Smooth muscle cell (in vitro differentiated cells): ENCODE measurements around the gene CLIC4. TPM values are rescaled to one million over a fixed set of nuclear protein-coding genes. Genes with fewer than 3 reads are reported as not detected.

Source experiments
- DNase-seq: peaks from one replicate; lab custom pipeline; 2025; ENCODE audit not compliant: unreplicated experiment; lab: John Stamatoyannopoulos, UW
- H2AFZ ChIP-seq: fragments of 200-600 bp; sonication (generic); 2 replicates; pipeline ENCODE4 v1.6.0; 2016; ENCODE audit warnings: antibody characterized with exemption, low read depth, mild to moderate bottlenecking
- H3F3A ChIP-seq: fragments of 200-600 bp; sonication (generic); 2 replicates; pipeline ENCODE4 v1.6.0; 2017; ENCODE audit warnings: antibody characterized with exemption, low read depth
- H3K27ac ChIP-seq: fragments of 200-600 bp; sonication (generic); 2 replicates; pipeline ENCODE4 v1.5.1; 2016; ENCODE audit warnings: low read depth, mild to moderate bottlenecking
- H3K27me3 ChIP-seq: fragments of 200-600 bp; sonication (generic); 2 replicates; pipeline ENCODE4 v1.6.1; 2016; ENCODE audit warnings: low read depth, mild to moderate bottlenecking
- H3K36me3 ChIP-seq: fragments of 200-600 bp; sonication (generic); 2 replicates; pipeline ENCODE4 v1.5.1; 2016; ENCODE audit warnings: low read depth
- H3K4me1 ChIP-seq: fragments of 200-600 bp; sonication (generic); 2 replicates; pipeline ENCODE4 v1.5.1; 2016; ENCODE audit warnings: low read depth
- H3K4me2 ChIP-seq: fragments of 200-600 bp; sonication (generic); 2 replicates; pipeline ENCODE4 v1.6.0; 2016; ENCODE audit warnings: mild to moderate bottlenecking
- H3K4me3 ChIP-seq: fragments of 200-600 bp; sonication (generic); 2 replicates; pipeline ENCODE4 v1.5.1; 2016; ENCODE audit warnings: mild to moderate bottlenecking
- H3K79me2 ChIP-seq: fragments of 200-600 bp; sonication (generic); 2 replicates; pipeline ENCODE4 v1.6.0; 2016; ENCODE audit warnings: low read depth, mild to moderate bottlenecking
- H3K9ac ChIP-seq: fragments of 200-600 bp; sonication (generic); 2 replicates; pipeline ENCODE4 v1.6.0; 2016; ENCODE audit warnings: low read depth
- H3K9me3 ChIP-seq: fragments of 200-600 bp; sonication (generic); replicated peaks from 2 replicates; pipeline ENCODE4 v1.5.1; 2016; ENCODE audit warnings: low read depth
- H4K20me1 ChIP-seq: fragments of 200-600 bp; sonication (generic); 2 replicates; pipeline ENCODE4 v1.6.0; 2016; ENCODE audit warnings: low read depth
- CTCF ChIP-seq: fragments of 200-600 bp; sonication (generic); IDR thresholded peaks from 2 replicates; pipeline ENCODE4 v1.5.1; 2017; ENCODE audit warnings: borderline replicate concordance, mild to moderate bottlenecking, antibody characterized with exemption; ENCODE audit not compliant: insufficient read depth, poor library complexity, severe bottlenecking
- WGBS: methylation state at CpG from one replicate; pipeline ENCODE4 v1.1.7; 2016; ENCODE audit warnings: low lambda C conversion rate; 5-methylcytosine and 5-hydroxymethylcytosine counted together
- polyA plus RNA-seq: library from polyadenylated mRNA; unstranded; fragments of >200 nt; fragmentation: Nextera tagmentation; extraction: Ambion mirVana; gene quantifications from 2 replicates; pipeline ENCODE4 v1.2.1, GENCODE V29; 2016
- total RNA-seq: library from RNA; depleted of rRNA; stranded (reverse); fragments of >200 nt; gene quantifications from 2 replicates; pipeline ENCODE4 v1.2.3, GENCODE V29; 2014

Gene CLIC4
- total and polyA plus RNA-seq, 2 experiments from 2014 or later: 151 to 389 TPM

GRCh38 chr1:24709791-24710441, 35.3 kb upstream of the CLIC4 start:
- Histone ChIP-seq H2AFZ (no peak overlapping the region), H3K9me3 (no peaks in the 10 kb centered on the region), H3K27ac (no peak overlapping the region), H4K20me1 (no peaks in the 10 kb centered on the region), H3K27me3 (no peaks in the 10 kb centered on the region), H3K9ac (no peak overlapping the region), H3K36me3 (no peaks in the 10 kb centered on the region), H3K4me1 (peaks cover 7% of the 10 kb centered on the region), H3K4me3 (no peak overlapping the region), H3K79me2 (no peaks in the 10 kb centered on the region), H3K4me2 (no peak overlapping the region), H3F3A (peaks cover 6% of the 10 kb centered on the region)
- TF ChIP-seq CTCF: no peak
- 91% methylated on average over 5 of the region's 5 CpGs for WGBS
- DNase-seq: no peak

- Histone ChIP-seq H3K9me3 (no peaks in the 10 kb centered on the region), H4K20me1 (no peaks in the 10 kb centered on the region), H2AFZ (no peak overlapping the region), H3K9ac (no peak overlapping the region), H3K27ac (no peak overlapping the region), H3K79me2 (no peaks in the 10 kb centered on the region), H3K4me1 (no peaks in the 10 kb centered on the region), H3F3A (no peaks in the 10 kb centered on the region), H3K27me3 (no peaks in the 10 kb centered on the region), H3K4me2 (no peak overlapping the region), H3K4me3 (no peak overlapping the region), H3K36me3 (no peaks in the 10 kb centered on the region)
- DNase-seq: no peak
- TF ChIP-seq CTCF: no peak
- WGBS: 92% methylated on average over 4 of the region's 4 CpGs
Observed at GRCh38 chr1:24711329-24711728, 33.9 kb upstream of the CLIC4 start.

GRCh38 chr1:24713176-24713575, 32.1 kb upstream of the CLIC4 start:
- Histone ChIP-seq H3K4me3 (no peak overlapping the region), H3K9me3 (no peaks in the 10 kb centered on the region), H4K20me1 (no peaks in the 10 kb centered on the region), H2AFZ (no peak overlapping the region), H3K9ac (no peak overlapping the region), H3K4me1 (no peaks in the 10 kb centered on the region), H3K27ac (no peak overlapping the region), H3K79me2 (no peaks in the 10 kb centered on the region), H3K4me2 (no peak overlapping the region), H3K27me3 (no peaks in the 10 kb centered on the region), H3K36me3 (no peaks in the 10 kb centered on the region), H3F3A (no peaks in the 10 kb centered on the region)
- DNase-seq: no peak
- no peak for TF ChIP-seq CTCF
- 67% methylated on average over 4 of the region's 4 CpGs for WGBS

- H3K27ac ChIP-seq: no peak overlapping the region
- H3K4me3 ChIP-seq: no peak overlapping the region
- no peak overlapping the region for H3K4me2 ChIP-seq
- H2AFZ ChIP-seq: no peak overlapping the region
- H3F3A ChIP-seq: no peaks in the 10 kb centered on the region
- H3K9ac ChIP-seq: no peak overlapping the region
- no peaks in the 10 kb centered on the region for H3K27me3 ChIP-seq
- no peaks in the 10 kb centered on the region for H3K79me2 ChIP-seq
- 77% methylated on average over 5 of the region's 5 CpGs for WGBS
- H4K20me1 ChIP-seq: no peaks in the 10 kb centered on the region
- no peaks in the 10 kb centered on the region for H3K4me1 ChIP-seq
- no peaks in the 10 kb centered on the region for H3K36me3 ChIP-seq
- DNase-seq: no peak
- no peaks in the 10 kb centered on the region for H3K9me3 ChIP-seq
- TF ChIP-seq CTCF: no peak
Observed at GRCh38 chr1:24713736-24714135, 31.5 kb upstream of the CLIC4 start.
